ENCODE results near the gene TMEM184A.

DNA sequence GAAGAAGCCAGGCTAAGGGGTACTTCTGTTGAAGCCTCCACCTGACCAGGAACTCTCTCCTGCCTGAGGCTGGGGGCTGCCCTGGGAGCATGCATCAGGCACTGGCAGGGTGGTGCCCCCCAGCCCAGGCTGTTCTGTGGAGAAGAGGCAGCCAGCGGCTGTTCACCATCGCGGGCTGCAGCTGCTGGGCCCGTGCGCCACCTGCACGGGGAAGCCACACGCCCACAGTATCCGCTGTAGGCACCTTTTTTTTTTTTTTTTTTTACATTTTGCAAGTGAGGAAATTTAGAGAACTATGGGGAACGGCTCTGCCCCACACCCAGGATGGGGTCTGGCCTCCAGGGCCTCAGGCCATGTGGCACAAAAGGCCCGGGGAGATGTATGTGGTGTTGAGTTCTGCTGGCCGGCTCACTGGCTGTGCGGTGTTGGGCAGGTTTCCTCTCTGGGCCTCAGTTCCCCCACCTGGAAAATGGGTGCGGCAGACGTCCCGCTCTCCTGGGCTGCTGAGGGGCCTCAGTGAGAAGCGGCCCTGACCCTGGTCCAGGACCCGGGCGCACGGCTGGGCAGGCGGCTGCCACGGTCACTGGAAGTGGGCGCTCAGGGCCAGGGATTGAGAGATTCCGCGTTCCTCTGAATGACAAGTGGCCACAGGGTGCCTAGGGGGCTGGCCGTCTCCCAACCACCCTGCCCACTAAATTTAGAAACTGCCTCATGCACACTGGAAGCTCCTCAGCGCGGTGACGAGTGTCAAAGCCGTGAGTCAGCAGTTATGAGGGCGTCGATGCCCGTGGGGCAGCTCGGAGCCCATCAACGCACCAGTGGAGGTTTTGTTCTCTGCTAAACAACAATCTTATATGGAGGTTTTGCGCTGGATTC is 43.0 kb downstream of the TMEM184A start:
- TF ChIP-seq, protein P1, sequence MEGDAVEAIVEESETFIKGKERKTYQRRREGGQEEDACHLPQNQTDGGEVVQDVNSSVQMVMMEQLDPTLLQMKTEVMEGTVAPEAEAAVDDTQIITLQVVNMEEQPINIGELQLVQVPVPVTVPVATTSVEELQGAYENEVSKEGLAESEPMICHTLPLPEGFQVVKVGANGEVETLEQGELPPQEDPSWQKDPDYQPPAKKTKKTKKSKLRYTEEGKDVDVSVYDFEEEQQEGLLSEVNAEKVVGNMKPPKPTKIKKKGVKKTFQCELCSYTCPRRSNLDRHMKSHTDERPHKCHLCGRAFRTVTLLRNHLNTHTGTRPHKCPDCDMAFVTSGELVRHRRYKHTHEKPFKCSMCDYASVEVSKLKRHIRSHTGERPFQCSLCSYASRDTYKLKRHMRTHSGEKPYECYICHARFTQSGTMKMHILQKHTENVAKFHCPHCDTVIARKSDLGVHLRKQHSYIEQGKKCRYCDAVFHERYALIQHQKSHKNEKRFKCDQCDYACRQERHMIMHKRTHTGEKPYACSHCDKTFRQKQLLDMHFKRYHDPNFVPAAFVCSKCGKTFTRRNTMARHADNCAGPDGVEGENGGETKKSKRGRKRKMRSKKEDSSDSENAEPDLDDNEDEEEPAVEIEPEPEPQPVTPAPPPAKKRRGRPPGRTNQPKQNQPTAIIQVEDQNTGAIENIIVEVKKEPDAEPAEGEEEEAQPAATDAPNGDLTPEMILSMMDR (IDR thresholded peaks at IDR 0.05; ENCODE audit: extremely low read depth in 1 of 2, insufficient read depth in 1 of 2, low read depth in 1 of 2, low read length in 2 of 2), result no peak
- no peak for TF ChIP-seq POLR2A (IDR thresholded peaks at IDR 0.05; ENCODE audit: low read depth, low read length)

Measured in endothelial cell of umbilical vein (primary cell).